Smooth muscle cell of trachea (primary cell): ENCODE results near the gene ELF4. TPM values are rescaled to one million over a fixed set of nuclear protein-coding genes. Genes with fewer than 3 reads are reported as not detected.

Source experiments
- total RNA-seq: library from RNA; depleted of rRNA; stranded (reverse); fragments of >200 nt; gene quantifications from 2 replicates; pipeline ENCODE4 v1.2.1, GENCODE V29; 2014

Gene ELF4
- 9.7 and 14.1 TPM in 2 replicates for total RNA-seq

GRCh38 chrX:130110379-130111219, at the start of gene ELF4:
Gene ELF4 (minus strand): TSS chrX:130110497. CDS start chrX:130081330, 29,167 bp downstream.

Other genes starting within 250 kb of the ELF4 start
- 17.0 and 17.5 TPM in 2 replicates for gene UTP14A, start 204.3 kb downstream of the ELF4 start, total RNA-seq
- 2.5 and 4.2 TPM in 2 replicates for gene BCORL1, start 127.9 kb downstream of the ELF4 start, total RNA-seq
- gene AIFM1, start 55.3 kb upstream of the ELF4 start, total RNA-seq: 16.7 and 23.9 TPM in 2 replicates
- 1.3 and 3.8 TPM in 2 replicates for gene RAB33A, start 61.5 kb upstream of the ELF4 start, total RNA-seq
- 3.6 and 4.8 TPM in 2 replicates for gene ZNF280C, start 158.4 kb upstream of the ELF4 start, total RNA-seq
- 9.3 and 18.0 TPM in 2 replicates for gene SLC25A14, start 229.4 kb upstream of the ELF4 start, total RNA-seq